Progenitor cell of endocrine pancreas (in vitro differentiated cells): ENCODE results near the gene SCAMP5. TPM values are rescaled to one million over a fixed set of nuclear protein-coding genes. Genes with fewer than 3 reads are reported as not detected.

Experiments
- DNase-seq: peaks from one replicate; pipeline ENCODE4 v3.0.0; 2021; ENCODE audit warnings: low spot score; ENCODE audit not compliant: unreplicated experiment
- H3K27ac Mint-ChIP-seq: 2 replicates; pipeline ENCODE4 v1.8.0; 2021; ENCODE audit warnings: mild to moderate bottlenecking, moderate library complexity, mixed read lengths
- H3K27me3 Mint-ChIP-seq: 2 replicates; pipeline ENCODE4 v1.8.0; 2021; ENCODE audit warnings: mixed read lengths
- H3K36me3 Mint-ChIP-seq: 2 replicates; pipeline ENCODE4 v1.8.0; 2022; ENCODE audit warnings: mixed read lengths; ENCODE audit not compliant: insufficient read depth
- H3K4me1 Mint-ChIP-seq: 2 replicates; pipeline ENCODE4 v1.8.0; 2021; ENCODE audit warnings: low read depth, mixed read lengths
- H3K4me3 Mint-ChIP-seq: 2 replicates; pipeline ENCODE4 v1.8.0; 2021; ENCODE audit warnings: low read depth, mild to moderate bottlenecking, moderate library complexity, mixed read lengths
- H3K9me3 Mint-ChIP-seq: 2 replicates; pipeline ENCODE4 v1.8.0; 2021; ENCODE audit warnings: low read depth, mixed read lengths
- total RNA-seq: library from RNA; stranded (reverse); gene quantifications from 2 replicates; pipeline ENCODE4 v1.2.1, GENCODE V29; 2021
- TF ChIP-seq, protein P1 (sequence below): fragments of 200-600 bp; sonication (generic); IDR thresholded peaks from one replicate; pipeline ENCODE4 v1.5.0; 2021; ENCODE audit warnings: antibody characterized with exemption, mild to moderate bottlenecking; ENCODE audit not compliant: unreplicated experiment

SCAMP5 gene
- total RNA-seq, 1 donor from 2014 or later = 55.9 TPM

- TF ChIP-seq, protein P1, sequence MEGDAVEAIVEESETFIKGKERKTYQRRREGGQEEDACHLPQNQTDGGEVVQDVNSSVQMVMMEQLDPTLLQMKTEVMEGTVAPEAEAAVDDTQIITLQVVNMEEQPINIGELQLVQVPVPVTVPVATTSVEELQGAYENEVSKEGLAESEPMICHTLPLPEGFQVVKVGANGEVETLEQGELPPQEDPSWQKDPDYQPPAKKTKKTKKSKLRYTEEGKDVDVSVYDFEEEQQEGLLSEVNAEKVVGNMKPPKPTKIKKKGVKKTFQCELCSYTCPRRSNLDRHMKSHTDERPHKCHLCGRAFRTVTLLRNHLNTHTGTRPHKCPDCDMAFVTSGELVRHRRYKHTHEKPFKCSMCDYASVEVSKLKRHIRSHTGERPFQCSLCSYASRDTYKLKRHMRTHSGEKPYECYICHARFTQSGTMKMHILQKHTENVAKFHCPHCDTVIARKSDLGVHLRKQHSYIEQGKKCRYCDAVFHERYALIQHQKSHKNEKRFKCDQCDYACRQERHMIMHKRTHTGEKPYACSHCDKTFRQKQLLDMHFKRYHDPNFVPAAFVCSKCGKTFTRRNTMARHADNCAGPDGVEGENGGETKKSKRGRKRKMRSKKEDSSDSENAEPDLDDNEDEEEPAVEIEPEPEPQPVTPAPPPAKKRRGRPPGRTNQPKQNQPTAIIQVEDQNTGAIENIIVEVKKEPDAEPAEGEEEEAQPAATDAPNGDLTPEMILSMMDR = no peak
- Mint-ChIP-seq H3K27ac (no peak overlapping the region), H3K9me3 (no peaks in the 10 kb centered on the region), H3K4me3 (no peak overlapping the region), H3K36me3 (no peaks in the 10 kb centered on the region), H3K4me1 (no peaks in the 10 kb centered on the region), H3K27me3 (peaks cover 20% of the 10 kb centered on the region)
- no peak for DNase-seq
Observed at GRCh38 chr15:74976159-74976558, 19.2 kb upstream of the SCAMP5 start.

GRCh38 chr15:74977599-74977998, 17.8 kb upstream of the SCAMP5 start:
- H3K4me1 Mint-ChIP-seq = no peaks in the 10 kb centered on the region
- no peak for DNase-seq
- H3K4me3 Mint-ChIP-seq = no peak overlapping the region
- no peak overlapping the region for H3K27ac Mint-ChIP-seq
- no peaks in the 10 kb centered on the region for H3K36me3 Mint-ChIP-seq
- TF ChIP-seq, protein P1 = no peak
- no peaks in the 10 kb centered on the region for H3K9me3 Mint-ChIP-seq
- peaks cover 22% of the 10 kb centered on the region for H3K27me3 Mint-ChIP-seq

GRCh38 chr15:74978077-74978476, 17.3 kb upstream of the SCAMP5 start:
- no peak for DNase-seq
- TF ChIP-seq, protein P1 = no peak
- H3K27me3 Mint-ChIP-seq = peaks cover 17% of the 10 kb centered on the region
- no peaks in the 10 kb centered on the region for H3K9me3 Mint-ChIP-seq
- H3K36me3 Mint-ChIP-seq = no peaks in the 10 kb centered on the region
- H3K4me3 Mint-ChIP-seq = no peak overlapping the region
- H3K27ac Mint-ChIP-seq = no peak overlapping the region
- H3K4me1 Mint-ChIP-seq = no peaks in the 10 kb centered on the region

DNA sequence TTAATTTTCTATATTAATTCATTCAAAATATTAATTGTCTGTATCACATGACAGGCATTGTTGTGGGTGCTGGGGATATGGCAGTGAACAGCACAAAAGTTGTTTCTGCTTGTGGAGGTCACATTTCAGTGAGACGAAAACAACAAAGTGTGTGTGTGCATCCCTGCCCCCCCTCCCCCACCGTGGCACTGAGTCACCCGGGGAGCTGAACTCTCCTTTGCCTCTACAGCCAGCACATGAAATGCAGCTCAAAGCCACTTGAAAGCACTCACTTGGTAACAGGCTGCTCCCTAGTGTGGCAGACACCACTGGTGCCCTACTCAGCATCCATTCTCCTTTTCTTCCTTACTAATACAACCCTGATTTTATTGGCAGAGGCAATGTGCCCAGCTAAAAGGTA, 16.9 kb upstream of the SCAMP5 start:
- no peak for DNase-seq
- Mint-ChIP-seq H3K4me1 (no peaks in the 10 kb centered on the region), H3K27ac (no peak overlapping the region), H3K4me3 (no peak overlapping the region), H3K36me3 (no peaks in the 10 kb centered on the region), H3K9me3 (no peaks in the 10 kb centered on the region), H3K27me3 (peaks cover 17% of the 10 kb centered on the region)
- TF ChIP-seq, protein P1 = no peak

GRCh38 chr15:74982183-74982582, 13.2 kb upstream of the SCAMP5 start:
- Mint-ChIP-seq H3K27ac (no peak overlapping the region), H3K4me1 (no peaks in the 10 kb centered on the region), H3K9me3 (no peaks in the 10 kb centered on the region), H3K36me3 (no peaks in the 10 kb centered on the region), H3K4me3 (no peak overlapping the region), H3K27me3 (peaks cover 37% of the 10 kb centered on the region)
- TF ChIP-seq, protein P1 = no peak
- DNase-seq = no peak
